Measurements from ENCODE around the gene FAM107B.
"Not testable (repeated sequence)": the region's sequence is repeated elsewhere in the genome, so short reads cannot be mapped to it uniquely, and the experiment has no call there.

The FAM107B gene

DNA sequence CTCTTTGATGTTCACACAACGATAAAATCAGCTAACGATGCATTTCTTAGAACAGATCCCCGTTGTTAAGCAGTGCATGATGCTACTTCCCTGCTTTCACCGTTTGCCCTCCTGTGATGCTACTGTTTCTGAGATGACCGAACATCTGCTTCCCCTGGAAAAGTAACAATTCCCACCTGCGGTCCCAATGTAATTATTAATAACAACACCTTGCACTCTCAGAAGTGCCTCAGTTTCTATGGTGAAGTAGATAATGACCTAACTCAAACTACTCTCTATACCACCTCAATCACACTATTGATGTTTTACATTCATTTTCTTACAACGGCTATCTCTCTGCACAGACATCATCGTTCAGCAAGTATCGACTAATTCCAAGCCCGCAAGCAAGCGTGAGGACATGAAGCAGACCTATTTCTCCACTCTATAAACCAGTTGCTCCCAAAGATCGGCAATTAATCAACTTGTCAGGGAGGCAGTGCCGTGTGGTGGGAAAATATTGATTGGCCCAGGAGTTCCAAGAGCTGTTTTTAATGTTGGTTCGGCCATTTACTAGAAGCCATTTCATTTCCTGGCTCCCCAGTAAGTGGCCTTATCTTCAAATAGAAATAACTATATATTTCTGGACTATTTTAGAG, 42.7 kb downstream of the FAM107B start:
- DNase-seq = peak in 1 of 5 experiments; percentile 23

DNA sequence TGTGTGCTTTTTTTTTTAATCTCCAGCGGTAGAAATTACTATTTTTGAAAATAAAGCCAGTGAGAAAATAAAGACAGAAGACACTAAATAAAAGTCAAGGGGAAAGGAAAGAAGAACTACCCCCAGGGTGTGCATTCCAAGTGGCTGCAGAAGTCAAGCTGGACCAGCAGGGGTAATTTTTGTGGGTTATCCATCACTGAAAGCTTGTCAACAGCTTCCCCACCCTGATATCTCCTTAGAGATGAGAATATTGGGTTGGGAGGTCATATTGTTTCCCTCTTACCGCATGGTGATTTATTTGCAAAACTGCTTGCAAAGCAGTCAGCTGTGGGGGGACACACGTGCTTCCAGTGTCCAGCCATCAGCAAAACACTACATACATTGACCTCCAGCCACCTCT, 46.4 kb downstream of the FAM107B start:
- DNase-seq = no peak

DNA sequence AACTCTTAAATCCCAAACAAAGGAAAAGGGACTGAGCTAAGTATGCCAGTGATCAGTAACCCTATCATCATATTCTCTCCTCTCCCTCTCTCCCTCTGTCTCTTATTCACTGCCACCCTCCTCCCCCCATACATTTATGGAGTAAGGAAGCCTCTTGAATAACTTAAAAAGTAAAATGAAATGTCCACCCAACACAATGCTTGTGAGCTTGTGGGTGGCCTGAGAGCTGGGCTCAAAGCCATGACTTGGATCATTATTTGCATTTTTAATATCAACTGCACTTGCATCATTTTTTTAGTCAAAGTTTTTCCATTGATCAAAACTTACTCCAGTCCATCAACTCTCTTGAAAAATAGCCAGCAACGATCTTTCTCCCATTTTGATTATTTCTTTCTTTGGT, 46.8 kb downstream of the FAM107B start:
- no peak for DNase-seq

DNA sequence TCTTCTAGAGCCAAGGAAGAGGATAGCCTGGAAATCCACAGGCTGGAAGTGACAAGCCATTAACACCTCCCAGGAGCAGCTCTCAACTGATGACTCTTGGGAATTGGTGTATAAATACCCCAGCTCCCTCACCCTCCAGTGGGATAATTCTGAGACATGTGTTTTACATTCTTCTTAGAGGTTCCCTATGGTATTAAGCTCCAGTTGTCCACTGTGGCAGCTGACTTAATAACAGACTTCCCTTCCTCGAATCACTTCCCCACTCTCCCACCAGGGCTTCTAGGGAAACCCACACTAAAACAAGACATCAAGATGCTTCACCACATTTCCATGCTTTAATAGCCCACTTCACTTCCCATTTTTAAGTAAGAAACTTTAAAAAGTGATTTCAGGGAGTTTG, 47.2 kb downstream of the FAM107B start:
- DNase-seq = no peak

DNA sequence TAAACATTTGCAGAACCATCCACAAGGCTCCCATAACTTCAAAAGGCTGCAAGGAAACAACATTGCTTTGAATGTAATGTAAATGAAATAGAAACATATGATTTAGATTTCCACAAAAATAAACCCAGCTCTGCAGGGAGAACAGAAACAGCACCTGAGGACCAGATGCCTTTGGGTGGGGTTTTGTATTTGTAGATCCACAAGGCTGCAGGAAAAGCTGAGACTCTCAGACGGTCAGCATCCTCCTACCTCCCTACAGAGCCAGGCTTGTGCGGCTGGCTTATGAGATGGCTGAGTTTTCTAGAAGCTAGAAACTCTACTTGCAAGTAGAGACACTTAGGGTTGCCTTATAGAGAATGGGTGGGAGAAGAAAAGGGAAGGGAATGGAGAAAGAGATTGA, 49.8 kb downstream of the FAM107B start:
- no peak for DNase-seq

DNA sequence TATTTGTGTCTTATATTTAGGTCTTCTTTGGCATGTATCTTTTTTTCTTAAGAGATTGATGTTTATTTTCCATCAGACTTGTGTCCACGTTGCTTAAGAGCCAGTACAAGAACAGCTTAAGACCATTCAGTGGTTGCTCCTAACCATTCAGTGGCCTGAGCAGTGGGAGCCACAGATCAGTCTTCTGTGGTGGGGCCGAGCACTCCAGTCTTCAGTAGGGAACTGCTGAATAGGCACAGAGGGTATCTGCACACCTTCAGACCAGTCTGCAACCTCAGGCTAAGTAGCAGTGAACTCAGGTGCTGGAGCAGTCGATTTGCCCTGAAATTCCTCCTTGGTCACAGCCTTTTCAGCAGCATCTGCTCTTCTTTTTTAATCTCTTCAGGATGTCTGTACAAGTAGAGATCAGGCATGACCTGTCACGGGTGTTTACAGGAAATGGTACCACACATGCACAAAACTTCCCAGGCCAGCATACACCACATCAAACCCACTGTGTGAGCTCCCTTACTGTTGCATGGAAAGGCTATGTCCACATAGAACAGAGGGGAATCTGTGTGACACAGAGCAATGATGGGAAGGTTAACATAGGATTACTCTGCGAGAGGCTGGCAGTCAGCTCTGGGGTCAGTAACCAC, 51.5 kb downstream of the FAM107B start:
- DNase-seq = peak in 2 of 5 experiments; percentile 15 to 61

DNA sequence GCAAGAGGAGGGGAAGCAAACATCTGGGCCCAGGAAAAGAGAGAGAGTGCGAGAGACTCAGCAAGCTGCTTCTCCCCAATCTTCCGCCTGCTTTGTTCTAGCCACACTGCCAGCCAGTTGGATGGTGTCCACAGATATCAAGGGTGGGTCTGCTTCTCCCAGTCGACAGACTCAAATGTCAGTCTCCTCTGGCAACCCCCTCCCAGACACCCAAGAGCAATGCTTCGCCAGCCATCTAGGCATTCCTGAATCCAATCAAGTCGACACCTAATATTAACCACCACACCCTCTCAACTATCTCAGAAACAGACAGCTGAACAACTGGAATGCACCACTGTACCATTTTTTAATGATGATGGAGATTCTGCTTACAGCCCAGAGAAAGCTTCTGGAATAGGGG, 57.1 kb downstream of the FAM107B start:
- DNase-seq = no peak

DNA sequence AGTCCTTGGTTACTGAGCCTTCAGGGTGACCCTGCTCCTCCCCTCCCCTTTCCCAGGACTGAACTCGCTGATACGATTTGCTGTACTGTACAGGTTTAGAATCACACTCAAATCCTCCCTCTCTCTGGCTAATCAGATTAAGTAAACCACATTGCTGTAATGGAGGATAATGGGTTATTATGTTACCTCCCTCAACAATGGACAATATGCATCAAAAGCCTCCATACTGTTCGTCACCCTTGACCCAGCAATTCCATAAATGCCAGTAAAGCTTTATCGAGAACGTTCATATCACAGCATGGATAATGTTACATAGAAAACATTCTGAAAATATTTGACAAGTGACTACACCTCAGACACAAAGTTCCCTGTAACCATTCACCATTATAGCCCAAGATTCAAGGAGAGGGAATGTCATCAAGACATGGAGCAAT, 61.7 kb downstream of the FAM107B start:
- no peak for DNase-seq

DNA sequence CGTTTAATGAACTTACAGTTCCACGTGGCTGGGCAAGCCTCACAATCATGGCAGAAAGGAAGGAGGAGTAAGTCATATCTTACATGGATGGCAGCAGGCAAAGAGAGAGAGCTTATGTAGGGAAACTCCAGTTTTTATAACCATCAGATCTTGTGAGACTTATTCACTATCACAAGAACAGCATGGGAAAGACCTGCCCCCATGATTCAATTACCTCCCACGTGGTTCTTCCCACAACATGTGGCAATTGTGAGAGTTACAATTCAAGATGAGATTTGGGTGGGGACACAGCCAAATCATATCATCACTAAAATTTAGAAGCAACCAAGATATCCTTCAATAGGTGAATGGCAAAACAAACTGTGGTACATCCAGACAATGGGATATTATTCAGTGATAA, 65.4 kb downstream of the FAM107B start:
- DNase-seq = not testable (repeated sequence)

DNA sequence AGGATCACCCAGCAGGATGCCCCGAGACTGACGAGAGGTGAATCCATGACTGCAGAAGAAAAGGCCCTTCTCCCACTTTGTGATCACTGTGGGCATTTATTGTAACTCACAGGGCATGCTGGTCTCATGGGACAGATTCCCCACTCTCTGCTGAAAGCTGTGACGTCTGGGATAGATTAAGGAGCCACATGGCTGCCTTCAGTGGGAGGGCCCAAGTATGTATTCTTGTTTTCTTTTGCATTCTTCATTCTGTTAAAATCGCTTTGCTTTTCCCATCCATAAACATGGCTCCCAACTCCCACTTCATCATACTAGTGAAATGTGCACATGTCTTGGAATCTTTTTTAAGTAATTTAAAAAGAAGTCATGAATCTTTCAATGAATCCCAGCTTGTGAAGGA, 67.2 kb downstream of the FAM107B start:
- DNase-seq = no peak

DNA sequence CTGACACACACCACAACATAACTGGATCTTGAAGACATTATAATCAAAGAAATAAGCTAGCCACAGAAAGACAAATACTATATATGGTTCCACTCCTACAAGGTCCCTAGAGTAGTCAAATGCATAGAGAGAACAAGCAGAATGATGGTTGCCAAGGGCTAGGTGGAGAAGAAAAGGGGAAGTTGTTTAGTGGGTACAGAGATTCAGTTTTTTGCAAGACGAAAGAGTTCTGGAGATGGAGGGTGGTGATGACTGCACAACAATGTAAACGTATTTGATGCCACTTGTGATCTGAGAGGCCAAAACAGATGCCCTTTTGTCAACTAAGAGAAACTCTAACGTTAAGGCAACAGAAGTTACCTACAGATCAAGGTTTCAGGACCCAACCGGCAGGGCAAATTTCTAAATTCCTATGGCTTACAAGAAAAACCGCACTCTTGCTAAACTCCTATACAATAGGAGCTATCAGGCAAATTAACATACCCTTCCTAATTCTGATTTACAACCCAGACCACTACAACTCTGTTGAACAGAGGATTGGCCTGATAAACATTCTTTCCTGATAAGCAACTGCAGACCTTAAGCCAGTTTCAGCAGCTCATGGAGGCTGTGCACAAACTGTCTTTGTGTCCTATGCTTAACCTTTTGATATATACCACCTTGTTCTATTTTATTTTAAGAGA, 69.0 kb downstream of the FAM107B start:
- DNase-seq = no peak

DNA sequence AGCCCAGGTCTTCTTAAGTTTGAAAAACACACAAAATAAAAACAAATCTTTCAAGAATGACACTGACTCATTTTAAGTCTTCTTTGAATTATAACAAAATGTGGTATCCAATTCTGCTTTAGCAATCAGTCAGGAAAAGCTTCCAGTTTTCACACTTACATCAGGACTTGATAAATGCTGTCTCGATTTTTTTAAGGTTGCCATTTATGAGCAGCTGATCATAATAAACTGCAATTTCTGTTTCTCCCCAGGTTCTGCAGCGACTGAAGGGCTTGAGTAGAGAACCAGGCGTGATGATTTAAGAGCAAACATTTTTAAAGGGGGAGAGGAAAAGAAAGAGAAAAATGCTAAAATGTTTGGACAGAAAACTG, 71.1 kb downstream of the FAM107B start:
- no peak for DNase-seq

DNA sequence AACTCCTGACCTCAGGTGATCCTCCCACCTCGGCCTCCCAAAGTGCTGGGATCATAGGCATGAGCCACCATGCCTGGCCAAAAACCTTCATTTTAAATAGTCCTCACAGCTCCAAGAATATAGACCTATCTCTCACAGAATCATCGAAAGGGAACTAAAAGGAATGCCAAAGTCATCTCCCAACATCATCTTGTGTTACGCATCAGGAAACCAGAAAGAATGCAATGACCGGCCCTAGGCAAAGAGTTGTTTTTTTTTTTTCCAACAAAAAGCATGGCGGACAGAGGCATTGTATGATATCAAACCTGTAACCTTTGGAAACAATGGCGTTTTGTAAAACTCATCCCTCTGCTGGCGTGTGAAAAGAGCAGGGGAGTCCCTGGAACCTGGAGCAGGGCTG, 73.2 kb downstream of the FAM107B start:
- DNase-seq = no peak

DNA sequence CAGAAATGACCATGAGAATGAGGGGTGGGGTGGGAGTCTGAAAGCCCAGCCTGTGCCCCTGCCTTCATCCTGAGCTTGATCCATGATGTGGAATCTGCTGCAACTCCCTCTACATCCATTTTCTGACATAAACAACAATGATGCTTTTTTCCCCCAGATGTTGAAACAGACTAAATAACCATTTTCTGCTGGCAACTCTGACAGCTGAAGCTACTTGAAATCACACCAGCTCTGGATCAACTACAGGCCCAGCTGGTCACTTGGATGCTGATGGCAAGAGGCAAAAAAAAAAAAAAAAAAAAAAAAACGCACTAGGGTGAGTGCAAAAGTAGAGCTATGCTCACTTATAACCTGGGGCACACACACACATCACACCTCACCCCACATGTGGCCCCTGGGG, 74.2 kb downstream of the FAM107B start:
- DNase-seq = no peak

DNA sequence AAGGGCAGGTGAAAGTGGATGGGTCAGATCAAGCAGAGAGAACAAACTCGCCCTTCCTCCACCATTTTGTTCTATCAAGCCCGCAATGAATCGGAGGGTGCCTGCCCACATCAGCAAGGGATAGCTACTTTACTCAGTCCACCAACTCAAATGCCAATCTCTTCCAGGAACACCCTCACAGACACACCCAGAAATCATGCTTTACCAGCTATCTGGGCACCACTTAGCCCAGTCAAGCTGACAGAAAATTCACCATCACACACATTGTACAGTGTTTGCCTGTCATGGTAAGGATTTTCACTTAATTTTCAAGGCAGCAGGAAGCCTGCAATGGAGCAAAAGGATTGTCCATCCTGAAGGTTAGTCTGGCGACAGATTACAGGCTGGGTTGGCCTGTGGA, 75.2 kb downstream of the FAM107B start:
- no peak for DNase-seq

DNA sequence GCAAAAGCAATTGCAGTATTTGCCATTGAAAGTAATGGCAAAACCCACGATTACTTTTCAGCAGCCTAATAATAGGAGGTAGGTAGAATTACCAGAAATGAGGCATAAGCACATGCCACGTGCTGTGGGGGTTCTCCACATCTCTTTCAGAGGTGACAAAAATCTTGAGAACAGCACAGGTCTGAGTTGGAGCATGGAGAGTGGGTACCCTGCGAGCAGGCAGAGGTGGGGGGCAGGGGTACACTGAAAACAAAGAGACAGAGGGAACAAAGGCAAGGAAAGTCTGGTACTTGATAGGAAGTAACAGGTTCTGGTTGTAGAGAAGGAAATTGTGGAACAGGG, 75.9 kb downstream of the FAM107B start:
- DNase-seq = no peak

DNA sequence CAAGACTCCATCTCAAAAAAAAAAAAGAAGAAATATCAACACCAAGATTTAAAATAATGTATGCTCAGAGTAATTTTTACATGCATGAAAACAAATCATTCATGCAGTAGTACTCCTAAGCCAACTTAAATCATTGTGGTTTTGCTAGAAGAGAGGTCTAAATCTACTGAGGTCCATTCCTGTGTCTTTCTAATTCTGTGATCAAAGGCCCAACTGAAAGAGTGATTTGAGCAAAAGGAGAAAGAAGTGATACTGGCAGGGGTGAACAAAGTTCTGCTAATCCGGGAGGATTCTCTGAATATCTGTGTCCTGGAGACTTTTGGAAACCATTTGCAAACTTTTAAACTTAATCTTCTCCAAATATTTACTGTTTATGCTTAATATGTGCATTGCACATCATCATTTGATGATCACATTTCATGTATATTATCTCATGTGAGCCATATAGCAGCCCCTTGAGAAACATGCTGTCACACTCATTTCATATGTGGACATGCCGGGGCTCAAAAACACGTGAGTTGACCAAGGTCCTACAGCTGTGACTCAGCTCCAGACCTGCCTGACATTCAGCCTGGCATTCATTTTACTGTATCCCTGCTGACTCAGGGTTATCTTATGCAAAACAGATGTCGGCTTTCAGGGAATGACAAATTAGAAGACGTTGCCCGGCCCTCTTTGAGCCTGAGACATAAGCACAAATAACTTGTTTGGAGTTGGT, 76.4 kb downstream of the FAM107B start:
- no peak for DNase-seq

DNA sequence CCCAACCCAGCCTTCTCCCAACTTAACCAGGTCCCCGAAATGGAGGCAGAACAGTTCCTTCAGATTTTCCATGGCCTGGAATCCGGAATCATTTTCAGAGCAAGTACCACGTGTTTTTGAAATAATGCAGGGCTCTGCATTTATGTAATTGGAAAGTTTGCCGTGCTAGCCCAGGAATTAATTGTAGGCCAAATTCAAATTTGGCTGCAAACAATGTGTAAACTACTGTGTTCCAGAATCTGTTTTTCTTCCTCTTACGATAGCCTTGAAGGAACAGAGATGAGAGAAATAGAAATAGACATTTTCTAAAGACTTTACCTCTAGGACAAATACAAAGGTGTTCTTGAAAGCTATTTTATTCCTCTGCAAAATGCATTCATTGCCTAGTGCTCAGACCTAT, 77.4 kb downstream of the FAM107B start:
- DNase-seq = no peak

DNA sequence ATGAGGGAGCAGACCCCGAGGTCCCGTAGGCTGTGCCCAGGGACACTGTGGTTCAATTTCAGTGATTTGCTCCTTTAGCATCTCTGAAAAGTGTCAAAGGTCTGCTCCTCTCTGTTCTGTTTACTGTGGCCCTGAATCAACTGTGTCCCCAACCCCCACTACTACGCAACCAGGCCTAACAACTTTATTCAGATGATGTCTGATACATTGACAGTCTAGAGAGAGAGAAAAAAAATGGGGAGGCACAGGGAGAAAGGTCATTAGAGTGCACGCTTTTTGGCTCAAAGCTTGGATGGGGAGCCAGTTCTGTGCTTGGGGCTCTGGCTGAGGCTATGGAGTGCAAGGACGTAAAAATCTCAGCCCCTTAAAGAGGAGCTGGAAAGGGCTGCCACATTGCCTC, 77.9 kb downstream of the FAM107B start:
- no peak for DNase-seq

DNA sequence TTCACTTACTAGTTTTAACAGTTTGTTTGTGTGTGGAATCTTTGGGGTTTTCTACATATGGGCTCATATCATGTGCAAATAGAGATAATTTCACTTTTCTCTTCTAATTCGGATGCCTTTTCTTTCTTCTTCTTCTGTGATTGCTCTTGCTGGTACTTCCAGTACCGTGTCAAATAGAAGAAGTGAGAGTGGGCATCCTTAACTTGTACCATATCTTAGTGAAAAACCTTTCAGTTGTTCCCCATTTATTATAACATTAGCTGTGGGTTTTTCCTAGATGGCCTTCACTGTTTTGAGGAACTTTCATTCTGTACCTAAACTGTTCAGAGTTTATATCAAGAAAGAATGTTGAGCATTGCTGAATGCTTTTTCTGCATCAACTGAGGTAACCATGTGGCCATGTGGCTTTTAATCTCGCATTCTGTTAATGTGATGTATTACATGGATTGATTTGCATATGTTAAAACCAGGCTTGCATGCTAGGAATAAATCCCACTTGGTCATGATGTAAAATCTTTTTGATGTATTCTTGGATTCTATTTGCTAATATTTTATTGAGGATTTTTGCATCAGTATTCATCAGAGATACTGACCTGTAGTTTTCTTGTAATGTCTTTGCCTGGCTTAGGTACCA, 78.7 kb downstream of the FAM107B start:
- DNase-seq = no peak

DNA sequence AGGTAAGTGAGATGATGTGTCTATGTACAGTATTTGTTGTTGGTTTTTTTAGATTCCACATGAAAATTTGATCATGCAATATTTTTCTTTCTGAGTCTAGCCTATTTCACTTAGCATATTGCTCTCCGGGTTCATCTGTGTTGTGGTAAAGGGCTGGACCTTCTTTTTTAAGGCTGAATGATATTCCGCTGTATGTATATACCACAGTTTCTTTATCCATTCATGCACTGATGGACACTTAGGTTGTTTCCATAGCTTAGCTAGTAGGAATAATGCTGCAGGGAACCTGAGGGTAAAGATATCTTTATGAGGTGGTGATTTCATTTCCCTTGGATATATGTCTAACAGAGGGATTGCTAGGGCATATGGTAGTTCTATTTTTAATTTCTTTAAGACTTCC, 80.8 kb downstream of the FAM107B start:
- DNase-seq = no peak

DNA sequence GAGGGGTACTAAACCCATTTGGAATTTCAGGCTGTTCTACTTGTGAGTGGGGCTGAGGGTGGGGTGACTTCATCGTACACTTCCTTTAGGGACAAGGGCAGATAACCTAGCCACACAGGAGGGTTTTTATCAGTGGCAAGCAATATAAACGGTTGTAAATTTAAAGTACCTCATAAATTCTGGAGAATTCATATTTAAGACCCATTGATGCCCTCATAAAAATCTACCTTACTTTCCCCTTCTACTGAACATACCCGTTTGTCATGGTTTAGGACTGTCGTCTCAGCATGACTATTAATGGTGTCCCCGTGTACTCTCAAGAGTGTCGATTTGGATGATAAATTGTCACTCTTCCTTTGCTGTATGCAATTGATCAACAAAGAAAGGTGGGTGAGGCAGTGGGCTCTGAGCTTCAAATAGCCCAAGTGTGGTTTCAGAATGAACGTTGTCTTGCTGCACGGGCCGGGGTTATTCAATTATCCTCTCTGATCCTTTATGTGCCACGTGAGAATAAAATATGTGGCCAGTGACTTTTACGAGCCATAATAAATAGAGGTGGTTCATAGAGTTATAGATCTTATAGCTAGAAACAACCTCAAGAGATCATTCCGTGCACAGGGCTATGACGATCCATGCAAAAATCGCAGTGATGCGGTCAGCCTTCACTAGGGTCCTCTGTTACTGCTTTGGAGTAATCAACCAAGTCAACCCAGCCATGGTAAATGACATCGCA, 82.2 kb downstream of the FAM107B start:
- DNase-seq = peak in 1 of 5 experiments; percentile 60

DNA sequence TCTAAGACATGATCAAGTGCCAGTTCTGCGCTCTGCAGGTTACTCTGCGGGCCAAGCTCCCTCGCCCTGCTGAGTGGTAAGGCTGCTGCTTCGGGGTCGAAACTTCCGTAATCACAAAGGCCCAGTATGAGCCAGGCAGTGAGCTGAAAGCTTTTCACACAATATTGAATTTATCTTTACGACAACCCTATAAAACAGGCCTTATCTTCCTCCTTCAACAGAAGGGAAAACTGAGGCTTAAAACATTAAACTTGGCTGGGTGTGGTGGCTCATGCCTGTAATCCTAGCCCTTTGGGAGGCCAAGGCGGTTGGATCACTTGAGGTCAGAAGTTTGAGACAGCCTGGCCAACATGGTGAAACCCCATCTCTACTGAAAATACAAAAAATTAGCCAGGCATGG, 83.3 kb downstream of the FAM107B start:
- DNase-seq = no peak
